Karpas-422 (cell line): ENCODE measurements around the gene C20orf202. TPM values are rescaled to one million over a fixed set of nuclear protein-coding genes. Genes with fewer than 3 reads are reported as not detected.

Experiments
- DNase-seq: peaks from one replicate; pipeline ENCODE4 v3.0.0-alpha.2; 2015
- H2AFZ ChIP-seq: fragments of 200-600 bp; sonication (generic); 2 replicates; pipeline ENCODE4 v1.6.1; 2014; ENCODE audit warnings: antibody characterized with exemption, low read length, mixed read lengths
- H3K27ac ChIP-seq: fragments of 200-600 bp; sonication (generic); 2 replicates; pipeline ENCODE4 v1.5.1; 2014; ENCODE audit warnings: mild to moderate bottlenecking, low read length, moderate library complexity
- H3K27me3 ChIP-seq: fragments of 200-600 bp; sonication (generic); 2 replicates; pipeline ENCODE4 v1.6.1; 2014; ENCODE audit warnings: low read length, mixed read lengths
- H3K36me3 ChIP-seq: fragments of 200-600 bp; sonication (generic); 2 replicates; pipeline ENCODE4 v1.6.1; 2014; ENCODE audit warnings: low read length, mixed read lengths; ENCODE audit not compliant: insufficient read depth
- H3K4me1 ChIP-seq: fragments of 200-600 bp; sonication (generic); 2 replicates; pipeline ENCODE4 v1.6.1; 2014; ENCODE audit warnings: mild to moderate bottlenecking, low read length, mixed read lengths
- H3K4me2 ChIP-seq: fragments of 200-600 bp; sonication (generic); 2 replicates; pipeline ENCODE4 v1.6.1; 2014; ENCODE audit warnings: low read length, low read depth, mild to moderate bottlenecking; ENCODE audit not compliant: poor library complexity, severe bottlenecking
- H3K4me3 ChIP-seq: fragments of 200-600 bp; sonication (generic); 2 replicates; pipeline ENCODE4 v1.5.1; 2014; ENCODE audit warnings: mild to moderate bottlenecking, antibody characterized with exemption, low read length, mixed read lengths
- H3K79me2 ChIP-seq: fragments of 200-600 bp; sonication (generic); 2 replicates; pipeline ENCODE4 v1.6.1; 2014; ENCODE audit warnings: mild to moderate bottlenecking, low read length, mixed read lengths
- H3K9ac ChIP-seq: fragments of 200-600 bp; sonication (generic); 2 replicates; pipeline ENCODE4 v1.6.0; 2014; ENCODE audit warnings: low read length
- H3K9me2 ChIP-seq: fragments of 200-600 bp; sonication (generic), shearing (Covaris generic); replicated peaks from 2 replicates; pipeline ENCODE4 v1.6.0; 2014; ENCODE audit warnings: mild to moderate bottlenecking, low read length, moderate library complexity; ENCODE audit not compliant: insufficient read depth
- H3K9me3 ChIP-seq: fragments of 300-700, 200-600 bp; sonication (generic); 2 replicates; pipeline ENCODE4 v1.6.1; 2014; ENCODE audit warnings: low read length, mixed read lengths
- H4K20me1 ChIP-seq: fragments of 200-600 bp; sonication (generic); 2 replicates; pipeline ENCODE4 v1.6.1; 2014; ENCODE audit warnings: mild to moderate bottlenecking, antibody characterized with exemption, low read length, low read depth; ENCODE audit not compliant: insufficient read depth
- total RNA-seq: library from RNA; depleted of rRNA; stranded (reverse); fragments of >200 nt; shearing (Covaris generic); gene quantifications from 2 replicates; pipeline ENCODE4 v1.2.3, GENCODE V29; 2014; ENCODE audit warnings: low replicate concordance; rRNA removed

Gene C20orf202
- not detected in 2 replicates for total RNA-seq

DNA sequence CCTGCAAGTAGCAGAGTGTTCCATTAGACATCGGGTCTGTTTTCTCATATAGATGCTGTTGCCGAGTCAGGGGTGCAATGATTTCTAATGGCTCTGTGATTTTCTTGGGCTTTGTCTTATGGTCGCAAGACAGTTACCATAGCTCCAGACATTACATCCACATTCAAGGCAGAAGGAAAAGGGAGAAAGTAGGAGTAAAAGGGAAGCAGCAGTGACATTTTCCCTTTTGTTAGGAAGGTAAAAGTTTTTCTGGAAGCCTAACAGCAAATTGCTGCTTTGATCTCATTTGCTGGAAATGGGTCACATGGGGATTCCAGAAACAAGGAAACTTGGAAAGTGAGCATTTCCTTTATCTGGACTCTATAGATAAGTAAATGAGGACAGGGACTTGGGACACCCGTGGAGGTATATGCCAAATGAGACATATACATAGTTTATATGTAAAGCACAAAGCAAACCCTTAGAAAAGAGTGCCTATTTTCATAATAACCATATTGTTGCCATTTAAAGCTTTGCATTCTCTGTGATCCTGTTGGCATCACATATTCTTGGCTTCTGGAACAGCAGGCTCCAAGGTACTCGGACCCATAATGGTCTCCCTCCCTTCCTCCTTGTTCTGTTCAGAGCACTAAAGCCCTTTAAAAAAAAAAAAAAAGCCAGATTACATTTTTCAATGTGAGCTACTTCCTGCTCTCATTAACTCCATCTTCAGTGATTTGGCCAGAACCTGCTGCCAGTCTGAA is at the start of gene C20orf202:
Gene C20orf202, plus strand, starts transcription at position 693 of the 743 bp plus-strand sequence. CDS start 132 bp downstream, outside the sequence.
- Histone ChIP-seq H3K9me2 (no peaks in the 10 kb centered on the region), H3K4me1 (no peaks in the 10 kb centered on the region), H3K27ac (no peak within 1 kb of the TSS), H2AFZ (no peak within 1 kb of the TSS), H3K79me2 (no peaks in the 10 kb centered on the region), H3K27me3 (no peaks in the 10 kb centered on the region), H3K4me3 (no peak within 1 kb of the TSS), H3K36me3 (no peaks in the 10 kb centered on the region), H3K9ac (no peak within 1 kb of the TSS), H4K20me1 (no peaks in the 10 kb centered on the region), H3K4me2 (no peak within 1 kb of the TSS), H3K9me3 (no peaks in the 10 kb centered on the region)
- DNase-seq = no peak

DNA sequence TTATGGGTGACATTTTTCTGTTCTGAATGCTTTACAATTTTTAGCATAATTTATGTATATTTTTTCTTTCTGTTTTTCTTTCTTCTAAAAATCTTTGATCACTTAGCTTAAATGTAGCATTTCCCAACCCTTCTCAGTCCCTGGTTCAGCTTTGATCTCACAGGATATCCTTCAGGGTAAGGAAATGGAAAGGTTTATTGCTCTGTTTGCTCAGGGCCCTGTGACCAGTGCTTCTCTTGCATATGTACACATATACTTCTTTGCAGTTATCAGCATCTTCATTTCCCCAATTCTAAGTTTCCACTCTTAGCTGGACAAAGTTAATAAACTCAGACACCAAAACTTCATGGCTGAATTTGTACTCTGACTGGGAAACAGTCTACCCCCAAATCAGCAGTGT is 49.0 kb upstream of the C20orf202 start:
- no peaks in the 10 kb centered on the region for H4K20me1 ChIP-seq
- H3K4me1 ChIP-seq = no peaks in the 10 kb centered on the region

DNA sequence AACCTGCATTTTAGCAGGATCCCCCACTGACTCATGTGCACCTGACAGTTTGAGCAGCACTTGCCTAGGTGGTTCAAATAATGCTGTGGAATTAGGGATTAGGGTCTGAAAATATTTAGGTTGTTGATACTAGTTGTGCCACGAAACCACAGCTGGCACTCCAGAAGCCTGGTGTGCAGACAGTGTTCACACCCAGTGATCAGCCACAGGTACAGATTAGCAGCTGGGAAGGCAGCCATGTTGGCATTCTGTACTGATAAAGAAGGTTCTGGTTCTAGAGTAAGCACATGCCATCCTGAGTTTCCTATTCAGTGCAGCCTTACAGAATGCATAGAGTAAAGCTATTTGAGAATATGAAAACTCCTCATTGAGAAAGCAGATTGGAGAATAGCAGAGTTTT is 48.6 kb upstream of the C20orf202 start:
- H3K9ac ChIP-seq = no peak overlapping the region
- H3K27ac ChIP-seq = no peak overlapping the region
- no peak overlapping the region for H2AFZ ChIP-seq
- peaks cover 34% of the 10 kb centered on the region; the same call in 1 of the 2 replicates for H3K36me3 ChIP-seq
- no peaks in the 10 kb centered on the region for H3K4me1 ChIP-seq
- DNase-seq = no peak
- H3K9me3 ChIP-seq = no peaks in the 10 kb centered on the region
- H3K4me2 ChIP-seq = no peak overlapping the region
- no peaks in the 10 kb centered on the region for H4K20me1 ChIP-seq
- no peaks in the 10 kb centered on the region for H3K9me2 ChIP-seq
- H3K27me3 ChIP-seq = no peaks in the 10 kb centered on the region
- peaks cover 40% of the 10 kb centered on the region for H3K79me2 ChIP-seq
- no peak overlapping the region for H3K4me3 ChIP-seq

More for the DNA sequence above, 49.0 kb upstream of the C20orf202 start:
- Histone ChIP-seq H3K27me3 (no peaks in the 10 kb centered on the region), H2AFZ (no peak overlapping the region), H3K9me3 (no peaks in the 10 kb centered on the region), H3K9ac (no peak overlapping the region), H3K4me2 (no peak overlapping the region), H3K27ac (no peak overlapping the region), H3K4me3 (no peak overlapping the region), H3K79me2 (peaks cover 44% of the 10 kb centered on the region), H3K9me2 (no peaks in the 10 kb centered on the region), H3K36me3 (peaks cover 38% of the 10 kb centered on the region)
- no peak for DNase-seq

DNA sequence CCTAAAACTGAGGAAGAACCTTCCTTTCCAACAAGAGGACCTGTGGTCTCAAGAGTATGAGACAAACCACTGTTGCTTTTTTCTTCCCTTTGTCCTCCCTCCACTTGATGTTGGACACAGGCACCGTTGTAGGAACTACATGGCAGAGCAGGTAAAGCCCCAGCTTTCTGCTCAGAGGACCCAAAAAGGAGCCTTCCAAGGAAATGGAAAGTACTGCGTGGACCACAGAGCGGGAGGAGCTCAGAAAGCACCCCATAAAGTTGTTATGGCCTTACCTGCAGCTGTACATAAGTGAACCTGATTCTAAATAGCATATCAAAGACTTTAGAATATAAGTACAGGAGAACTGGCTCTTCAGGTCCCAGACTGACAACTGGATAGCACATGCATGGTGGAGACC is 47.9 kb upstream of the C20orf202 start:
- Histone ChIP-seq H3K27ac (no peak overlapping the region), H3K4me2 (no peak overlapping the region), H3K4me1 (no peaks in the 10 kb centered on the region), H3K36me3 (peaks cover 34% of the 10 kb centered on the region; the same call in 1 of the 2 replicates), H4K20me1 (no peaks in the 10 kb centered on the region), H3K9me2 (no peaks in the 10 kb centered on the region), H3K9me3 (no peaks in the 10 kb centered on the region), H3K4me3 (no peak overlapping the region), H3K9ac (no peak overlapping the region), H3K27me3 (no peaks in the 10 kb centered on the region), H3K79me2 (peaks cover 34% of the 10 kb centered on the region), H2AFZ (no peak overlapping the region)
- no peak for DNase-seq

DNA sequence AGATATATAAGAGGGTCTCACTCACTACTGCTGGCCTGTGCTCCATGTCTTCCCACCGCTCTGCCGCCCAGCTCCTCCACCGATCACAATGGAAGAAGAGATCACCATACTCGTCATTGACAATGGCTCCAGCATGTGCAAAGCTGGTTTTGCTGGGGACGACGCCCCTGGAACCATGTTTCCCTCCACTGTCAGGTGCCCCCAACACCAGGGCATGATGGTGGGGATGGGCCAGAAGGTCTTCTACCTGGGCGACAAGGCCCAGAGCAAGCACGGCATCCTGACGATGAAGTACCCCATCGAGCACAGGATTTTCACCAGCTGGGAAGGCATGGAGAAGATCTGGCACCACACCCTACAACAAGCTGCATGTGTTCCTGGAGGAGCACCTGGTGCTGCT is 42.8 kb upstream of the C20orf202 start:
- no peaks in the 10 kb centered on the region for H3K9me3 ChIP-seq
- H3K27ac ChIP-seq = no peak overlapping the region
- no peak overlapping the region for H3K4me3 ChIP-seq
- H4K20me1 ChIP-seq = no peaks in the 10 kb centered on the region
- H3K9me2 ChIP-seq = no peaks in the 10 kb centered on the region
- no peak for DNase-seq
- peaks cover 3% of the 10 kb centered on the region; the same call in 1 of the 2 replicates for H3K36me3 ChIP-seq
- H3K4me2 ChIP-seq = no peak overlapping the region
- no peaks in the 10 kb centered on the region for H3K27me3 ChIP-seq
- H3K9ac ChIP-seq = no peak overlapping the region
- no peak overlapping the region for H2AFZ ChIP-seq
- H3K4me1 ChIP-seq = no peaks in the 10 kb centered on the region
- 0 out of 2 replicates have a peak, but pooled peaks cover 6% of the 10 kb centered on the region for H3K79me2 ChIP-seq

DNA sequence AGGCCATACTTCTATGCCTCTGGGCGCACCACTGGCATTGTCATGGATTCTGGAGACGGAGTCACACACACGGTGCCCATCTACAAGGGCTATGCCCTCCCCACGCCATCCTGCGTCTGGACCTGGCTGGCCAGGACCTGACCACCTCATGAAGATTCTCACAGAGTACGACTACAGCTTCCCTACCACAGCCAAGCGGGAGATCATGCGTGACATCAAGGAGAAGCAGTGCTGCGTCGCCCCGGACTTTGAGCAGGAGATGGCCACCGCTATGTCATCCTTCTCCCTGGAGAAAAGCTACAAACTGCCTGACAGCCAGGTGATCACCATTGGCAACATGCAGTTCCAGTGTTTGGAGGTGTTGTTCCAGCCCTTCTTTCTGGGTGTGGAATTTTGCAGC is 42.3 kb upstream of the C20orf202 start:
- no peaks in the 10 kb centered on the region for H4K20me1 ChIP-seq
- H3K4me3 ChIP-seq = no peak overlapping the region
- H3K9me3 ChIP-seq = no peaks in the 10 kb centered on the region
- no peak overlapping the region for H3K27ac ChIP-seq
- no peak for DNase-seq
- H3K9me2 ChIP-seq = no peaks in the 10 kb centered on the region
- no peak overlapping the region for H3K4me2 ChIP-seq
- peaks cover 1% of the 10 kb centered on the region for H3K4me1 ChIP-seq
- 0 out of 2 replicates have a peak, but pooled peaks cover 6% of the 10 kb centered on the region for H3K79me2 ChIP-seq
- H3K27me3 ChIP-seq = no peaks in the 10 kb centered on the region
- H3K9ac ChIP-seq = no peak overlapping the region
- no peaks in the 10 kb centered on the region; the same call in 1 of the 2 replicates for H3K36me3 ChIP-seq
- H2AFZ ChIP-seq = no peak overlapping the region

DNA sequence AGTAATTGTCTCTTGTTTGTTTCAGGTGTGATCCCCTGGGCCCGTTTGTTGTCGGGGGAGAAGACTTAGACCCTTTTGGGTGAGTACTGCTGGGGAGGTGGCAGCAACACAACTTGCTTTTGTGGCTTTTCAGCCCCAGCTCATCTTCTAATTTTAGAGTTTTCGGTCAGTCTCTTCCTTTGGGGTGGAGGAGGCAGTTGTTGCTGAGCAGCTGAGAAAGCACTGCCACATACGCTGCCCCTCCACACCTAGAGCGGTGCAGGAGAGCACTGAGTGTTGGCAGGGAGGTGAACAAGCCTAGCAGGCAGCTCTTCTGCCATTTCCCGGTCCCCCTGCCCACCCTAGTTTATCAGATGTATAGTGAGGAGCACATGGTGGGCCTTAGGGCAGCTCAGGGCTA is 40.1 kb upstream of the C20orf202 start:
- Histone ChIP-seq H3K27me3 (no peaks in the 10 kb centered on the region), H3K9me3 (no peaks in the 10 kb centered on the region), H2AFZ (no peak overlapping the region), H3K36me3 (peaks cover 7% of the 10 kb centered on the region), H3K4me2 (no peak overlapping the region), H3K9me2 (no peaks in the 10 kb centered on the region), H3K9ac (no peak overlapping the region), H3K27ac (no peak overlapping the region), H3K4me3 (no peak overlapping the region), H3K79me2 (0 out of 2 replicates have a peak, but pooled peaks cover 6% of the 10 kb centered on the region), H3K4me1 (peaks cover 21% of the 10 kb centered on the region), H4K20me1 (no peaks in the 10 kb centered on the region)
- DNase-seq = no peak

DNA sequence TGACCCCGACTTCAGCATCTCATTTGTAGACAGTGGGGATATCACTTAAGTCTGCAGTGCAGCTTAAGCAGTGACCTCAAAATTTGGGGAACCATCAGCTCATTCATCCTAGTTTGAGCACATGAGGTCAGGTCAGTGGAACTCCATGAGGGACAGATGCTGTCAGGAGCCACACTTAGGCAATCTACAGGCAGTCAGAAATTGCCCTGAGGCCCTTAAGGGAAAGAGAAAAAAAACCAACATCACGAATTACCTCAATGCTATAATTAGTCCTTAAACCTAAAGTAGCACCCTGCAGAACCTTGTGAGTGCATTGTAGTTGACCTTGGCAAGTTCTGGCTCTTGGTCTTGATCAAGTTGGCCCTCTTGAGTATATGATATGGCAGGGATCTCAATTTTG is 39.6 kb upstream of the C20orf202 start:
- 0 out of 2 replicates have a peak, but pooled peaks cover 3% of the 10 kb centered on the region for H3K79me2 ChIP-seq
- no peak for DNase-seq
- H3K36me3 ChIP-seq = peaks cover 12% of the 10 kb centered on the region
- peaks cover 21% of the 10 kb centered on the region for H3K4me1 ChIP-seq
- H3K9me2 ChIP-seq = no peaks in the 10 kb centered on the region
- H3K4me2 ChIP-seq = no peak overlapping the region
- H3K27me3 ChIP-seq = no peaks in the 10 kb centered on the region
- no peaks in the 10 kb centered on the region for H4K20me1 ChIP-seq
- H3K4me3 ChIP-seq = no peak overlapping the region
- H3K9ac ChIP-seq = no peak overlapping the region
- H3K27ac ChIP-seq = no peak overlapping the region
- H2AFZ ChIP-seq = no peak overlapping the region
- H3K9me3 ChIP-seq = no peaks in the 10 kb centered on the region
